Measurements from ENCODE around the gene CPN1.

GRCh38 chr10:100020886-100021253, 60.8 kb downstream of the CPN1 start:
- no peak for TF ChIP-seq CTCF (IDR thresholded peaks at IDR 0.05)
- no peak for TF ChIP-seq POLR2A (IDR thresholded peaks at IDR 0.05)
